Activated CD4-positive, CD25-positive, alpha-beta regulatory T cell treated with anti-CD3 and anti-CD28 coated beads, Interleukin-2, amount 50 U/mL, for 72 hours (primary cell): ENCODE results near the gene SFT2D3.

Source experiments
- DNase-seq: peaks from one replicate; pipeline ENCODE4 v3.0.0; 2021

Gene SFT2D3

GRCh38 chr2:127683056-127683455, 18.2 kb upstream of the SFT2D3 start:
- no peak for DNase-seq

GRCh38 chr2:127683757-127684156, 17.5 kb upstream of the SFT2D3 start:
- no peak for DNase-seq

- no peak for DNase-seq
Observed at GRCh38 chr2:127685410-127686080, 15.8 kb upstream of the SFT2D3 start.

- DNase-seq = no peak
Observed at GRCh38 chr2:127688405-127688804, 12.9 kb upstream of the SFT2D3 start.

- DNase-seq = no peak
Observed at GRCh38 chr2:127690696-127691095, 10.6 kb upstream of the SFT2D3 start.

- no peak for DNase-seq
Observed at GRCh38 chr2:127694986-127695385, 6.3 kb upstream of the SFT2D3 start.

- no peak for DNase-seq
Observed at GRCh38 chr2:127695491-127696472, 5.5 kb upstream of the SFT2D3 start.

GRCh38 chr2:127697482-127698180, 3.7 kb upstream of the SFT2D3 start:
- no peak for DNase-seq

- no peak for DNase-seq
Observed at GRCh38 chr2:127698553-127699355, 2.5 kb upstream of the SFT2D3 start.

- DNase-seq = peak; percentile 50
Observed at GRCh38 chr2:127700527-127701192, 637 bp upstream of the SFT2D3 start.

GRCh38 chr2:127701651-127702394, 526 bp downstream of the SFT2D3 start:
- peak; percentile 80 for DNase-seq

GRCh38 chr2:127702395-127703009, 1.2 kb downstream of the SFT2D3 start:
- DNase-seq = no peak

GRCh38 chr2:127703282-127703681, 2.0 kb downstream of the SFT2D3 start:
- DNase-seq = no peak

- no peak for DNase-seq
Observed at GRCh38 chr2:127704641-127705390, 3.5 kb downstream of the SFT2D3 start.

- DNase-seq = no peak
Observed at GRCh38 chr2:127705391-127706065, 4.2 kb downstream of the SFT2D3 start.

GRCh38 chr2:127706215-127706990, 5.1 kb downstream of the SFT2D3 start:
- no peak for DNase-seq

- no peak for DNase-seq
Observed at GRCh38 chr2:127707890-127708648, 6.8 kb downstream of the SFT2D3 start.

- DNase-seq = no peak
Observed at GRCh38 chr2:127709336-127709735, 8.0 kb downstream of the SFT2D3 start.
